AG08395 (cell line): ENCODE data around the gene CWF19L2.

Source experiments
- DNase-seq: peaks from one replicate; pipeline ENCODE4 v3.0.0; 2012; ENCODE audit warnings: mixed read lengths, low spot score

Gene CWF19L2

GRCh38 chr11:107301878-107302277, 155.7 kb downstream of the CWF19L2 start:
- DNase-seq = no peak

- DNase-seq = no peak
Measured at GRCh38 chr11:107293677-107294344, 163.8 kb downstream of the CWF19L2 start.

- no peak for DNase-seq
Measured at GRCh38 chr11:107282195-107282594, 175.4 kb downstream of the CWF19L2 start.
